Measurements from ENCODE around the gene GNG7.

DNA sequence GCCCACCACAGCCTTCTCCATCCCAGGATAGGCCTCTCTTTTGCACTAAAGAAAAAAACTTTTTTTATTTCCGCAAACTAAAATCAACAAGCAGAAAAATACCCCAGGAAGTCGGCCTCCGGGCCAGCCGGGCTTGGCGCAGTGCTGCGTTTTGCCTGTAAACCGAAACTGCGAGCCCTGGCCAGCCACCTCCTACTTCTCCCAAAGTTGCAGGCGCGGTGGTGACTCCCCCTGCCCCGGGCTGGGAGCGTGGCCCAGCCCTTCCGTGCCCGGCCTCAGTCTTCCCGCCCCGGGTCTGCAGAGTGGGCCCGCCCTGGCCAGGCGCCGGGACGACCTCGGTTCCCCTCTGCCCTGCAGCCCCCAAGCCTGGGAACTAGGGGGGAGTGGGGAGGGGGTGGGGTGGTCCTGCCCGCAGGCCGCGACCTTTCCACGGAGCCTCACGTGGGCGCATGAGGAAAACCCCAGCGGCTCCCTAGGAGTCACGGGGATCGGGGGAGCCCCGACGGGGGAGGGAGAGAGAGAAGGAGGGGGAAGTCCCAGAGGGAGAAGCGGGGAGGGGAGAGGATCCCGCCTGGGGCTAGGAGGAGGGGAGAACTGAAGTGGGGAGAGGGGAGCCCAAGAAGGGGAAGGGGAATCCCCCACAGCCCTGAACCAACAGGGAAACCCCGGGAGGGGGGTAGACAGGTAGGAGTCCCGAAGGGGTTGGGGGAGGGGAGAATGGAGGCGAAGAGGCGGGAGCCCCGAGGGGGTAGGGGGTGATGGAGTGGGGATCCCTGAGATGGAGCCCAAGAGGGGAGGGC is 223.5 kb downstream of the GNG7 start:
- TF ChIP-seq CREB1 (CRISPR knock-in tag; IDR thresholded peaks at IDR 0.05) = no peak
- no peak for TF ChIP-seq TCF7 (CRISPR knock-in tag; IDR thresholded peaks at IDR 0.05; ENCODE audit: low read depth)
- TF ChIP-seq, protein P1, sequence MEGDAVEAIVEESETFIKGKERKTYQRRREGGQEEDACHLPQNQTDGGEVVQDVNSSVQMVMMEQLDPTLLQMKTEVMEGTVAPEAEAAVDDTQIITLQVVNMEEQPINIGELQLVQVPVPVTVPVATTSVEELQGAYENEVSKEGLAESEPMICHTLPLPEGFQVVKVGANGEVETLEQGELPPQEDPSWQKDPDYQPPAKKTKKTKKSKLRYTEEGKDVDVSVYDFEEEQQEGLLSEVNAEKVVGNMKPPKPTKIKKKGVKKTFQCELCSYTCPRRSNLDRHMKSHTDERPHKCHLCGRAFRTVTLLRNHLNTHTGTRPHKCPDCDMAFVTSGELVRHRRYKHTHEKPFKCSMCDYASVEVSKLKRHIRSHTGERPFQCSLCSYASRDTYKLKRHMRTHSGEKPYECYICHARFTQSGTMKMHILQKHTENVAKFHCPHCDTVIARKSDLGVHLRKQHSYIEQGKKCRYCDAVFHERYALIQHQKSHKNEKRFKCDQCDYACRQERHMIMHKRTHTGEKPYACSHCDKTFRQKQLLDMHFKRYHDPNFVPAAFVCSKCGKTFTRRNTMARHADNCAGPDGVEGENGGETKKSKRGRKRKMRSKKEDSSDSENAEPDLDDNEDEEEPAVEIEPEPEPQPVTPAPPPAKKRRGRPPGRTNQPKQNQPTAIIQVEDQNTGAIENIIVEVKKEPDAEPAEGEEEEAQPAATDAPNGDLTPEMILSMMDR (IDR thresholded peaks at IDR 0.05) = no peak
- no peak for TF ChIP-seq TEAD4 (CRISPR knock-in tag; IDR thresholded peaks at IDR 0.05)
- no peak for TF ChIP-seq NFYB (CRISPR knock-in tag; conservative IDR thresholded peaks at IDR 0.05; ENCODE audit: low read depth)
- TF ChIP-seq, protein P2, sequence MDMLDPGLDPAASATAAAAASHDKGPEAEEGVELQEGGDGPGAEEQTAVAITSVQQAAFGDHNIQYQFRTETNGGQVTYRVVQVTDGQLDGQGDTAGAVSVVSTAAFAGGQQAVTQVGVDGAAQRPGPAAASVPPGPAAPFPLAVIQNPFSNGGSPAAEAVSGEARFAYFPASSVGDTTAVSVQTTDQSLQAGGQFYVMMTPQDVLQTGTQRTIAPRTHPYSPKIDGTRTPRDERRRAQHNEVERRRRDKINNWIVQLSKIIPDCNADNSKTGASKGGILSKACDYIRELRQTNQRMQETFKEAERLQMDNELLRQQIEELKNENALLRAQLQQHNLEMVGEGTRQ (CRISPR knock-in tag; IDR thresholded peaks at IDR 0.05) = peak; percentile 19; the same call in 1 of the 2 replicates
- TF ChIP-seq, protein P3, sequence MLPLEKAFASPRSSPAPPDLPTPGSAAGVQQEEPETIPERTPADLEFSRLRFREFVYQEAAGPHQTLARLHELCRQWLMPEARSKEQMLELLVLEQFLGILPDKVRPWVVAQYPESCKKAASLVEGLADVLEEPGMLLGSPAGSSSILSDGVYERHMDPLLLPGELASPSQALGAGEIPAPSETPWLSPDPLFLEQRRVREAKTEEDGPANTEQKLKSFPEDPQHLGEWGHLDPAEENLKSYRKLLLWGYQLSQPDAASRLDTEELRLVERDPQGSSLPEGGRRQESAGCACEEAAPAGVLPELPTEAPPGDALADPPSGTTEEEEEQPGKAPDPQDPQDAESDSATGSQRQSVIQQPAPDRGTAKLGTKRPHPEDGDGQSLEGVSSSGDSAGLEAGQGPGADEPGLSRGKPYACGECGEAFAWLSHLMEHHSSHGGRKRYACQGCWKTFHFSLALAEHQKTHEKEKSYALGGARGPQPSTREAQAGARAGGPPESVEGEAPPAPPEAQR (CRISPR knock-in tag; IDR thresholded peaks at IDR 0.05) = no peak
- TF ChIP-seq, protein P4, sequence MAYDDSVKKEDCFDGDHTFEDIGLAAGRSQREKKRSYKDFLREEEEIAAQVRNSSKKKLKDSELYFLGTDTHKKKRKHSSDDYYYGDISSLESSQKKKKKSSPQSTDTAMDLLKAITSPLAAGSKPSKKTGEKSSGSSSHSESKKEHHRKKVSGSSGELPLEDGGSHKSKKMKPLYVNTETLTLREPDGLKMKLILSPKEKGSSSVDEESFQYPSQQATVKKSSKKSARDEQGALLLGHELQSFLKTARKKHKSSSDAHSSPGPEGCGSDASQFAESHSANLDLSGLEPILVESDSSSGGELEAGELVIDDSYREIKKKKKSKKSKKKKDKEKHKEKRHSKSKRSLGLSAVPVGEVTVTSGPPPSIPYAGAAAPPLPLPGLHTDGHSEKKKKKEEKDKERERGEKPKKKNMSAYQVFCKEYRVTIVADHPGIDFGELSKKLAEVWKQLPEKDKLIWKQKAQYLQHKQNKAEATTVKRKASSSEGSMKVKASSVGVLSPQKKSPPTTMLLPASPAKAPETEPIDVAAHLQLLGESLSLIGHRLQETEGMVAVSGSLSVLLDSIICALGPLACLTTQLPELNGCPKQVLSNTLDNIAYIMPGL (CRISPR knock-in tag; IDR thresholded peaks at IDR 0.05) = no peak
- no peak for TF ChIP-seq ESRRA (CRISPR knock-in tag; IDR thresholded peaks at IDR 0.05; ENCODE audit: borderline replicate concordance)

Measured in WTC11 (cell line).